ENCODE data around the gene ATP2C2.
"Not testable (repeated sequence)": the region's sequence is repeated elsewhere in the genome, so short reads cannot be mapped to it uniquely, and the experiment has no call there.

Gene ATP2C2

DNA sequence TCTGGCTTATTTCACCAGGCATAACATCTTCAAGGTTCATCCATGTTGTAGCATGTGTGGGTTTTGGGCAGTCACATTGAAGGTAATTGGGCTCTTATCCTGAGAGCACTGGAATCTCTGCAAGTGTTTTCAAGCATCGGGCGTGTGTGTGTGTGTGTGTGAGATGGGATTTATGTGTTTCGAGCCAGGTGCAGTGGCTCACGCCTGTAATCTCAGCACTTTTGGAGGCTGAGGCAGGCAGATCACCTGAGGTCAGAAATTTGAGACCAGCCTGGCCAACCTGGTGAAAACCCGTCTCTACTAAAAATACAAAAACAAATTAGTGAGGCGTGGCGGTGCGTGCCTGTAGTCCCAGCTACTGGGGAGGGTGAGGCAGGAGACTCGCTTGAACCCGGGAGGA is 27.7 kb downstream of the ATP2C2 start:
- in situ Hi-C loops (cut with MboI; ENCODE audit: low sequenced_read_pairs) = not testable (repeated sequence)

DNA sequence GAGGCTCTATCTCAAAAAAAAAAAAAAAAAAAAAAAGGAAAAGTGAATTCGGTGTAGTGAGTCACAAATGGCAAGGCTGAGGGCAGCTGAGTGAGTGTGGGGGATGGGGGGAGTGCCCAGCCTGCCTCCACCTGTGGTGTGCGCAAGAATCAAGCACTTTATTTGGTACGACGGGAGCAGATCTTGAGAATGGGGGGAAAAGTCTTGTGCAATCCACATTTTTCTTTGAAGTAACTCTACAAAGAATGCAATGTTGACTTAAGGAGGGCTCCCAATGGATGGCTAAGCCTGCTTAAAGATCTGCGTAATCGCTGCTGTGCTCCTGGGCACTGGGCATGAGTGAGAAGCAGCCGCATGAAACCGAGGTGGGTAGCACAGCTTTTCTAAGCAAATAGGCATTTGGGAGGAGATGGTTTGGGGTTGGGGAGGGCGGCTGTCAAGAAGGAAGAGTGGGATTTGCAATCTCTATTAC is 28.2 kb downstream of the ATP2C2 start:
- in situ Hi-C loops (cut with MboI; ENCODE audit: low sequenced_read_pairs) = no loop called here

DNA sequence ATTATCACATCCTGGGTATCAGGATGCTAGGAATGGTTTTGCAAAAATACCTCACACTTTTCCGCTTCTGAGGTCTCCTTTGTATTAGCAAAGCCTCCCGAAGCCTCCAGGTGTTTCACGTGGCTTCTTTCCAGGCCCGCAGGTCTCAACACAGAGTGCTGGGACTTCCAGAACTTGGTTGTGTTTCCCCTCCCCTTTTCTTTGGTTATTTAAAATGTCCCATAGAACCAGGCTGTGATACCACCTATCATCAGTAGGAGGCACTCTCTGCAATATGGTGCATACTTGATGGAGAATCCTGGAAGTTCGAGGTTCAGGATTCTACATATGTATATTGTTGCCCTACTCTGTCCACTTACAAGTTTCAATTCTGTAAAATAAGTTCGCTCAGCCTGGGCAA is 28.8 kb downstream of the ATP2C2 start:
- in situ Hi-C loops (cut with MboI; ENCODE audit: low sequenced_read_pairs) = no loop called here

DNA sequence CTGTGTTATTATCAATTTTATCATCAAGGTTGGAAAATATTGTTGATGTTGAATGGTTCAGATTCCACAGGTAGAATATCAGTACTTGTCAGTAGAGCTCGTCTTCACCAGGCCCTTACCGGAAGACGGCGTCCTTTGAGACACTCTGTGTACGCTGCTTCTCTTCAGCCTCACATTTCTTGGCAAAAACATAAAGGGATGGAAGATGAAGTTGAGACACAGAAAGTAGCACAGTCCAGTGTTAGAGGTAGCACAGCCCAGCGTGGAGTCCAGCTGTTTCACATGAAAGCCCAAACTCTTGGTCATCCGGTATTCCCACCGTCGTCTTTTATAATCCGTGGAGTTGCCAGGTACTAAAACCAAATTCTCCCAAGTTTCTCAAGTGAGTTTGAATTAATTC is 30.4 kb downstream of the ATP2C2 start:
- in situ Hi-C loops (cut with MboI; ENCODE audit: low sequenced_read_pairs) = no loop called here

DNA sequence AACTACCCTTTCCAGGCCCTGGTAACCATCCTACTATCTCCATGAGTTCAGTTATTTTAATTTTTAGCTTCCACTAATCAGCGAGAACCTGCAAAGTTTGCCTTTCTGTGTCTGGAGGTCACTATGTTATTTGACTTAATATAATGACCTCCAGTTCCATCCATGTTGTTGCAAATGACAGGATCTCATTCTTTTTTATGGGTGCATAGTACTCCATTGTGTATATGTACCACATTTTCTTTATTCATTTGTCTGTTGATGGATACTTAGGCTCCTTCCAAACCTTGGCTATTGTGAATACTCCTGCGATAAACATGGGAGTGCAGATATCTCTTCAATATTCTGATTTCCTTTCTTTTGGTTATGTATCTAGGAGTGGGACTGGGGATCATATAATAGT is 31.6 kb downstream of the ATP2C2 start:
- in situ Hi-C loops (cut with MboI; ENCODE audit: low sequenced_read_pairs) = not testable (repeated sequence)

DNA sequence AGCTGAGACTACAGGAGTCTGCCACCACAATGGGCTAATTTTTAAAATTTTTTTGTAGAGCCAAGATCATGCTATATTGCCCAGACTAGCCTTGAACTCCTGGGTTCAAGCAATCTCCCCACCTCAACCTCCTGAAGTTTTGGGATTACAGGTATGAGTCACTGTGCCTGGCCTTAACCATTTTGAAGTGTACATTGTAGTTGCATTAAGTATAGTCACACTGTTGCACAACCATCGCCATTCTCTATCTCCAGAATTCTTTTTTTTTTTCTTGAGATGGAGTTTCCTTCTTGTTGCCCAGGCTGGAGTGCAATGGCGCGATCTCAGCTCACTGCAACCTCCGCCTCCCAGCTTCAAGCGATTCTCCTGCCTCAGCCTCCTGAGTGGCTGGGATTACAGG is 35.1 kb downstream of the ATP2C2 start:
- in situ Hi-C loops (cut with MboI; ENCODE audit: low sequenced_read_pairs) = not testable (repeated sequence)

DNA sequence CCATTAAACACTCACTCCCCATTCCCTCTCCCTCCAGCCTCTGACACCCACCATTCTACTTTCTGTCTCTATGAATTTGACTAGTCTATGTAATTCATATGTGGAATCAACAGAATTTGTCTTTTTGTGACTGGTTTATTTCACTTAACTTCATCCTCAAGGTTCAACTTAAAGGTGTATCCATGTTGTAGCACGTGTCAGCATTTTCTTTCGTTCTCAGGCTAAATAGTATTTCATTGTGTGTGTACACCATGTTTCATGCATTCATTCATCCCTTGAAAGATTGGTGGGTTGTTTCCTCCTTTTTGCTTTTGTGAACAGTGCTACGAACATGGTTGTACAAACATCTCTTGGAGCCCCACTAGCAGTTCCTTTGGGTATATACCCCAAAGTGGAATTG is 36.0 kb downstream of the ATP2C2 start:
- in situ Hi-C loops (cut with MboI; ENCODE audit: low sequenced_read_pairs) = no loop called here

DNA sequence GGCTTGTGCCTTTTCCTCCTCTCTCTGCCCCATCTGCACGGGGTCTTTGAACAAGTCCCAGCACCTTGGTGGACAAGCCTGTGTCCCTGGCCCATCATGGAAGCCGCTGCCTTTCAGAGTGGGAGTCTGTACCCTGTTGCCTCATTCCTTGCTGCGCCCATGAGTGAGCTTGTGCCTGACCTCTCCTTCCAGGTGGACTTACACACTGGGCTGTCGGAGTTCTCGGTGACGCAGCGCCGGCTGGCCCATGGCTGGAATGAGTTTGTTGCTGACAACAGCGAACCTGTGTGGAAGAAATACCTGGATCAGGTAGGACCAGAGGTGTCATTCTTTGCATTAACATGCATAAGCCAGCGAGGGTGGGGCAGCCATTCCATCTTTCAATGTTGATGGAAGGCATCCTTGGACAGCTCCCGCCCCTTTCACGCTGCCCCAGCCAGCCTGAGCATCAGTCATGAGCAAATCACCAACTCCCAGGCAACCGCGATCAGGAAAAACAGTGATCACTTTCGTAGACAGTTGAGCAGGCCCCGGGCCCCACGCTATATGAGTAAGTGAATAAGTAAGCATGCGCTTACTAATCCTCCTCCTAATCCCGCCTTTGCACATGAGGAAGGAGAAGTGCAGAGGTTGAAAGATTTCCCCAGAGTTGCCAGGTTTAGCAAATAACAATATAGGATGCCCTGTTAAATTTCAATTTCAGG is 36.8 kb downstream of the ATP2C2 start:
- in situ Hi-C loops (cut with MboI; ENCODE audit: low sequenced_read_pairs) = no loop called here

DNA sequence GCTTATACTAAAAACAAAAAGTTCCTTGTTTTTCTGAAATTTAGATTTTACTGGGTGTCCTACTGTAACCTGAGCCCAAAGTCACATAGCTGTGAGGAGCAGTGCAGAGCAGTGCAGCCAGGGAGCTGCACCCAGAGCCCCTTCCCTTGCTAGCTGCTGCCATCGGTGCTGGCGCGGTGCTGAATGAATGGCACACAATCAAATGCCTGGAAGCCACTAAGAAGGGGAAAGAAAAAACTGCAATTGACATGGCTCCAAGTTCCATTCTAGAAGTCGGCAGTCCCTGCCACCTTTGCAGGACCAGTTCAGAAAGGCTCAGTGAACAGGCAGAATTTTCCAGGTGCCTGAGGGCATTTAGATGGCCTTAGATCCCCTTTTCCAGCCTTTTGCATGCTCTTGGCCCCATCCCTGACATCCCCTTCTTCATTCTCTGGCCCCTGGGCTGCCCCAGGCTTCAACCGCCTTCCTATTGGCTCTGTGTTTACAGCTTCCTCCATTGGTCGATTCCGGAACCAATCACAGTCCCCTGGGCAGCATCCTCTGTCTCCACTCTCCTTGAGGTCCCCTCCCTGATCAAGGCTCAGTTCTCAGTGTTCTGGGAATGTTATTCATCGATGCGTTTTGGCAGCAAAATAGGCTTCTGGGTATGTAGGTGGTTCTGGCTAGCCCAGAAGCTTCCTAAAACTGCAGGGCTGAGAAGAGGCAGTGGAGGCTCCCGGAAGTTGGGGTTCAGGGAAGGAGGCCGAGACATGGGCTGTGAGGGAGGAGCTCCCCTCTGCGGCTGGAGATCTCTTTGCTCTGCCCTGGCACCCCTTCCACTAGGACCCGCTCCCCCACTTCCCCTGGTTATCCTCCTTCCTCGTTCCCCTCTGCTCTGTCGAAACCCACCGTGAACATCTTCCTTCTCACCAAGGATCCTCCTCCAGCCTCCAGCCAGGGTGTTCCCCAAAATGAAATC is 37.9 kb downstream of the ATP2C2 start:
- in situ Hi-C loops (cut with MboI; ENCODE audit: low sequenced_read_pairs) = no loop called here

DNA sequence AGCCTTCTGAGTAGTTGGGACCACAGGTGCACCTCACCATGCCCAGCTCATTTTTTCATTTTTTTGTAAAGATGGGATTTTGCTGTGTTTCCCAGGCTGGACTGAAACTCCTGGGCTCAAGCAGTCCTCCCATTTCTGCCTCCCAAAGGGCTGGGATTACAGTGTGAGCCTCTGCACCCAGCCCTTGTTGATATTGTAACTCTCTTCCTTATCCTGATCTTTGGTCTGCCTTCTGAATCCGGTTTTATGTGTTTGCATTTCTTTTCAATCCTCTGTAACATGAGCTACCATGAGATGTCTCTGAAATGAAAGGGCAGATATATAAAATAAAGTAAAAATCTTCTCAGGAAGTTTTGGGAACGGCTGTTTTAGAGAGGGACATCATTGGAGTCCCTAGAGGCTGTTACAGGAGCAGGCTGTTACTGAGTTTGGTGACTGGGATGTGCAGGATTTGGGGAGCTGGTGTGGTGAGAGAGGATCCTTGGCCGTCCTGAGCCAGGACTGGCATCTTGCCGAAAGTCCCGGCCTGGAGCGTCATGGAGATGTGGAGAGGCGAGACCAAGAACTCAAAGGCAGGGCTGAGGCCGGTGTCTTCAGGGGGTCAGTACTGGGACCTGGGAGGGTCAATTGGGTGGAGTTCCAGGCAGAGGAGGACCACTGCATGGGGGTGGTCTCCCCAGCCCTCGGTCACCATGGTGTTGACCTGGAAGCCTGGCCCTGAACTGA is 39.4 kb downstream of the ATP2C2 start:
- in situ Hi-C loops (cut with MboI; ENCODE audit: low sequenced_read_pairs) = no loop called here

DNA sequence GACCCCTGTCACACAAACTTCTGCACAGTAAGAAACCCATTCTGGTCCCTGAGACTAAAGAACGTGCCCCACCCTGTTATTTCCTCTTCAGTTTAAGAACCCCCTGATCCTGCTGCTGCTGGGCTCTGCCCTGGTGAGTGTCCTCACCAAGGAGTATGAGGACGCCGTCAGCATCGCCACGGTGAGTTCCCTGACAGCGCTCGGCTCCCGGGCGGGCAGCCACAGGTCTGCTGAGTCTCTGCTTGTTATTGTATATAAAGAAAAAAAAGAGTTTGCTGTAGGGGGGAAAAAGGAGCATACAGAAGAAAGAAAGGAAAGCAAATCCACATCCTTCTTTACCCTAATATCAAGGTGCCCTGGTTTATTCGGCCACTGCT is 40.0 kb downstream of the ATP2C2 start:
- in situ Hi-C loops (cut with MboI; ENCODE audit: low sequenced_read_pairs) = no loop called here

DNA sequence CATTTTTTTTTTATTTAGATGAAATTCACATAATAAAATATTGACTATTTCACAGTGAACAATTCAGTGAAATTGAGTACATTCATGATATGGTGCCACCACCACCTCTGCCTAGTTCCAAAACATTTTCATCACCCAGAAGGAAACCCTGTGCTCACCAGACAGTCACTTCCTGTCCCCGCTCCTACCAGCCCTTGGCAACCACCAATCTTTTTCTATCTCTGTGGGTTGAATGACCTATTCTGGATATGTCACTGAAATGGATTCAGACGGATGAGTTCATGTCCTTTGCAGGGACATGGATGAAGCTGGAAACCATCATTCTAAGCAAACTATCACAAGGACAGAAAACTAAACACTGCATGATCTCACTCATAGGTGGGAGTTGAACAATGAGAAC is 40.5 kb downstream of the ATP2C2 start:
- in situ Hi-C loops (cut with MboI; ENCODE audit: low sequenced_read_pairs) = no loop called here

DNA sequence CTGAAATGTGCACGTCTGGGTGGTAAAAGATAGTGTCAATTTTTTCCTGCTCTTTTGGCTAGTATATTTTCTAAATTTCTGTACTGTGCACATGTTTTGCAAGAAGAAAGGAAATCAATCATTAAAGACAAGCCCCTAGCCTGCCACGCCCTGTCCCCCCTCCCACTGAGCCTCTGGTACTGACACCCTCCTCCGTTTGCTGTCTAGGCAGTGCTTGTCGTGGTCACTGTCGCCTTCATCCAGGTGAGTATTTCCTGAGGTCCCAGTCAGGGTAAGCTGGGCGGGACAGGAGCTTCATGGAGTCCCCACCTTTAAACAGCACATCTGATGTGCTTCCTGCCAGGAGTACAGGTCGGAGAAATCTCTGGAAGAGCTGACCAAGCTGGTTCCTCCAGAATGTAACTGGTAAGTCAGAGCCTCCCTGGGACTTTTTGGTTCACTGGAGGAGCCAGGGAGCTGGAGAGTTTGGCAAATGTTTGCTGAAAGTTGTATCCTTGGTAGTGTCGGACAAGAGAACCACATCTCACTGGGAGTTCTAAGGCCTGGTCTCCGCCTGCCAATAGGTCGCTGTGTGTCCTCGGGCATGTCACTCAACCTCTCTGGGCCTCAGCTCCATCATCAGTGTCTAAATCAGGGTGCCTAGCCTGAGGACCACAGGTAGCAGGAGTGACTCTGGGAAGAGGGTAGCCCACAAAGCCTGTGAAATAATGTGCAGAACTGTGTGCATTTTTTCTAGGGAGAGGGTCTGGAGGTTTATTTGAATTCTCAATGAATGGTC is 42.2 kb downstream of the ATP2C2 start:
- in situ Hi-C loops (cut with MboI; ENCODE audit: low sequenced_read_pairs) = no loop called here

DNA sequence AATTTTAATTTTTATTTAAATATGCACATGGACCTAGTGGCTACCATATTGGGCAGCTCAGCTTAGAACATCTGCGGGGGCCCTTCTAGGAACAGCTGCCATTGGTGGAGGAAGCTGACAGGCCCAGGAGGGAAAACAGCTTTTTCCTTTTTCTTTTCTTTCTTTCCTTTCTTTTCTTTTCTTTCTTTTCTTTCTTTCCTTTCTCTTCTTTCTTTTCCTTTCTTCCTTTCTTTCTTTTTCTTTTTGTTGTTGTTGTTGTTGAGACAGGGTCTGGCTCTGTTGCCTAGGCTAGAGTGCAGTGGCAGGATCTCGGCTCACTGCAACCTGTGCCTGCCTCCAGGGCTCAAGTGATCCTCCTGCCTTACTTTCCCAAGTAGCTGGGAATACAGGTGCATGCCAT is 43.4 kb downstream of the ATP2C2 start:
- in situ Hi-C loops (cut with MboI; ENCODE audit: low sequenced_read_pairs) = no loop called here

DNA sequence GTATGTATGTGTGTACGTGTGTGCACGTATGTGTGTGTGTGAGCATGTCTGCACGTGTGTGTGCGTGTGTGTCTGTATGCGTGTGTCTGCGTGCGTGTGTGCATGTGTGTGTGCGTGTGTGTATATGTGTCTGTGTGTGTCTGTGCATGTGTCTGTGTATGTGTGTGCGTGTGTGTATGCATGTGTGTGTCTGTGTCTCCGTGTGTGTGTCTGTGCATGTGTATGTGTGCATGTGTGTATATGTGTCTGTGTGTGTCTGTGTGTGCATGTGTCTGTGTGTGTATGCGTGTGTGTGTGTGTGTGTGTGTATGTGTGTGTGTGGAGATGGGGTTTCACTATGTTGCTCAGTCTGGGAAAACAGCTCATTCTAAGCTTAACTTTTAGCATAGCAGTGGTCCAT is 43.9 kb downstream of the ATP2C2 start:
- in situ Hi-C loops (cut with MboI; ENCODE audit: low sequenced_read_pairs) = no loop called here

DNA sequence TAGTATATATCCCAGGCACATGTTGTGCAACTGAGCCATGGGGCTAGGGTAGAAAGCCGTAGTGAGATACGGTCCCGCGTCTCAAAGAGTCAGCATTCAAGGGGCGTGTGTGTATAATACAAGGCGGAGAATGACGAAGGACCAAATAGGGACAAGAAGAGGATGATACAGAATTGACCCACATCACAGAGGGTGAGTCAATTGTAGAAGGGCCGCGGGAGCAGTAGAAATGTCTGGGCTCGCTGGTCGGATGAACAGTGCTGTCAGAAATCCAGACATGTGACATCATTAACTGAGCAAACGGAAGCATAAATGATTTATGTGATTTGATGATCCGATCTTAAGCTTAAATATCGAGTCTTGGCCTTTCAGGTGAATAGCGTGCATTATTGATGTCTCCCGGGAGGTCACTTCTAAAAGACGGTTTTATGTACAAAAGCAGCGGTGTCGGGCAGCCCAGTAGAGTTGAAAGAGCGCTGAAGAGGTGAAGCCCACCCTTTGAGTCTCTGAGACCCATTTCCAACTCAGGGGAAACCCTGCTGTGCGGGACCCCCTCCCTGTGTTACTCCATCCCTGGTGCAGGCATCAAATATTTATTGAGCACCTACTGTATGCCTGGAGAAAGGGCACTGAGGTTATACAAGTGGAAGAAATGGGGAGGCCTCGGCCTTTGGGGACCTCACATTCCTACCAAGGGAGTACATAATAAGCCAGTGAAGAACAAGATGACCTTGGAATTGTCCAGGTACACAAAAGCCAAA is 45.1 kb downstream of the ATP2C2 start:
- in situ Hi-C loops (cut with MboI; ENCODE audit: low sequenced_read_pairs) = no loop called here

DNA sequence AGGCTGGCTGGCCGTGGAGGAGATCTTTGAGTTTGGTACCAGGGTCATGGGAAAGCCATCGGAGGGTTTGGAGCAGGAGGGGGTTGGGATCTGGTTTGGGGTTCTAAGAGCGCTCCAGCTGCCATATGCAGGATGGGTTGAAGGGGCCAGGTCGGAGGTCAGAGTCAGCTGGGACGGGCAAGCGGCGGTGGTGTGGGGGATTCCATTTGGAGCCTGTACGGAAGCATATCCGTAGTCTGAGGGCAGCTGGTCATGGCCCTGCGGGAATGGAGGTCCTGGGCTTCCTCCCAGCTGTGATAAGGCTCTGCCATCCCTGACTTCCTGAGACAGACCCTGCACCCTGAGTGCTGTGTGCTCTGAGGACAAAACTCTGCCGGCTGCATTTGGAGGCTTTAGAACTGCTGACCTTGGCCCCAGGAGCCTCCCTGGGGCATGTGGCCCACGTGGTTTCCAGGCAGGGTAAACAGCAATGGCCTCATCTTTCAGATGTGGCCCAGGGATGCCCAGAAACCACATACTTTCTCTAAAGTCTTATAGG is 46.5 kb downstream of the ATP2C2 start:
- in situ Hi-C loops (cut with MboI; ENCODE audit: low sequenced_read_pairs) = no loop called here

DNA sequence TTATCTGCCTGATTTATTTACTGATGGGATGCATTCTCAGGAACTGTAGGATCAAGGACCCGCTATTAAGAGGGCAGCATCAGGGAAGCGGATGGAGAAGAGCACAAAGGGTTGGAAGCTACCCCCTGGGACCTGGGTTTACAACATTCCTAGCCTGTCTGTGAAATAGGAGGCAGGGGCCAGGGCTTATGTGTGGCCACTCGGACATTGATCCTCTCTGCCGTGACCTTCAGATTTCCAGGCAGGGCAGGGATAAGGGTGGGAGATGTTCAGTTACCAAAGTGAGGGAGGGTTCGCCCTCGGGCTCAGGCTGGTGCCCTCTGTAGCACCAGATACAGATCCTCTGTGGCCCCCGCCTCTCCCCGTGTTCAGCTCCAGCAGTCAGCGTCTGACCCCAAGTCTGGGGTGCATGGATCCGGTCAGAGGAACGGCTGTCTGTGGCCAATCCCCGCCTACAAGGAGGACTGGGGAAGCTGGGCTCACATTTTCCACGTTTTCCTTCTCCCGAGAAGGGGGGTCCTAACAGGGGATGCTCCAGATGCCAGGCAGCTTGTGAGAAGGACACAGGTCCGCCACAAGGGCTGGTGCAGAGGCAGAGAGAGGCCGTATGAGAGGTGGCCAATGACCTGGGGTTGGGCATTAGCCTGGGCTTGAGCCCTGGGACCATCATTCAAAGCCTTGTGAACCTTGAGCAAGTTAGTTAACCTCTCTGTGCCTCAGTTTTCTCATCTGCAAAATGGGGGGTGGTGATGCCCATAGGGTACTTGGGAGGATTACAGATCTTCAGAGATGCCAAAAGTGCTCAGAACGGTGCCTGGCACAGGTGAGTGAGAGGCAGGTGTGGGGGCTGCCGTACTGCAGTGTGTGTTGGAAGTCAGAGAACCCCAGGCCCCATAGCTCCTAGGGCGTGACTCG is 48.3 kb downstream of the ATP2C2 start:
- in situ Hi-C loops (cut with MboI; ENCODE audit: low sequenced_read_pairs) = no loop called here
